ENCODE measurements around the gene EPC2.

EPC2 gene

GRCh38 chr2:148752977-148753376 lies 108.4 kb downstream of the EPC2 start:
- H4K8ac ChIP-seq (ENCODE audit: low read depth, low read length) = no peak overlapping the region
- no CpG with 5 or more reads among the region's 3 CpGs for WGBS (ENCODE audit: extremely low coverage, insufficient coverage, low lambda C conversion rate)

GRCh38 chr2:148754864-148755263 lies 110.3 kb downstream of the EPC2 start:
- H2BK5ac ChIP-seq (ENCODE audit: low read length) = no peak overlapping the region
- no peak overlapping the region for H3K56ac ChIP-seq (ENCODE audit: low read length)
- H3K23ac ChIP-seq (ENCODE audit: low read length) = no peak overlapping the region
- H4K8ac ChIP-seq (ENCODE audit: low read depth, low read length) = no peak overlapping the region
- H3K4me2 ChIP-seq (ENCODE audit: low read length) = no peak overlapping the region
- H3K9ac ChIP-seq (ENCODE audit: low read length) = no peak overlapping the region
- H3K4me1 ChIP-seq (ENCODE audit: control insufficient read depth, low read depth, low read length) = no peaks in the 10 kb centered on the region
- whole genome bisulfite sequencing (ENCODE audit: extremely low coverage, insufficient coverage, low lambda C conversion rate) = no CpG with 5 or more reads among the region's 1 CpG
- no peak overlapping the region for H2BK15ac ChIP-seq (replicated peaks; ENCODE audit: low read depth)
- H2AK5ac ChIP-seq (ENCODE audit: low read length) = no peak overlapping the region
- no peaks in the 10 kb centered on the region for H3K36me3 ChIP-seq (ENCODE audit: control insufficient read depth, insufficient read depth, low read length)
- H3K27ac ChIP-seq (ENCODE audit: low read depth, low read length) = no peak overlapping the region
- no peaks in the 10 kb centered on the region for H3K79me2 ChIP-seq (ENCODE audit: control insufficient read depth, insufficient read depth, low read length)
- no peak for DNase-seq
- H2BK120ac ChIP-seq (ENCODE audit: low read depth, low read length) = no peak overlapping the region
- no peak overlapping the region for H3K18ac ChIP-seq (ENCODE audit: low read length)
- no peaks in the 10 kb centered on the region for H3K79me1 ChIP-seq (ENCODE audit: low read length)
- H3K4me3 ChIP-seq (ENCODE audit: low read length) = no peak overlapping the region
- no peaks in the 10 kb centered on the region for H3K27me3 ChIP-seq (ENCODE audit: insufficient read depth, low read length, poor library complexity)
- no peak overlapping the region for H4K5ac ChIP-seq (ENCODE audit: low read length)
- no peak overlapping the region for H3K4ac ChIP-seq (ENCODE audit: low read depth, low read length)

More at GRCh38 chr2:148752977-148753376, 108.4 kb downstream of the EPC2 start:
- H3K79me1 ChIP-seq (ENCODE audit: low read length) = no peaks in the 10 kb centered on the region
- no peak for DNase-seq
- no peak overlapping the region for H2BK120ac ChIP-seq (ENCODE audit: low read depth, low read length)
- no peaks in the 10 kb centered on the region for H3K27me3 ChIP-seq (ENCODE audit: insufficient read depth, low read length, poor library complexity)
- no peak overlapping the region for H3K23ac ChIP-seq (ENCODE audit: low read length)
- no peaks in the 10 kb centered on the region for H3K4me1 ChIP-seq (ENCODE audit: control insufficient read depth, low read depth, low read length)
- peaks cover 2% of the 10 kb centered on the region for H3K79me2 ChIP-seq (ENCODE audit: control insufficient read depth, insufficient read depth, low read length)
- no peak overlapping the region for H2BK5ac ChIP-seq (ENCODE audit: low read length)
- no peak overlapping the region for H3K4ac ChIP-seq (ENCODE audit: low read depth, low read length)
- no peak overlapping the region for H4K5ac ChIP-seq (ENCODE audit: low read length)
- H2AK5ac ChIP-seq (ENCODE audit: low read length) = no peak overlapping the region
- H3K56ac ChIP-seq (ENCODE audit: low read length) = no peak overlapping the region
- H3K4me3 ChIP-seq (ENCODE audit: low read length) = no peak overlapping the region
- no peak overlapping the region for H3K9ac ChIP-seq (ENCODE audit: low read length)
- no peaks in the 10 kb centered on the region for H3K36me3 ChIP-seq (ENCODE audit: control insufficient read depth, insufficient read depth, low read length)
- H3K27ac ChIP-seq (ENCODE audit: low read depth, low read length) = no peak overlapping the region
- H3K18ac ChIP-seq (ENCODE audit: low read length) = no peak overlapping the region
- H3K4me2 ChIP-seq (ENCODE audit: low read length) = no peak overlapping the region
- no peak overlapping the region for H2BK15ac ChIP-seq (replicated peaks; ENCODE audit: low read depth)

GRCh38 chr2:148756292-148756975 lies 111.9 kb downstream of the EPC2 start:
- no peak overlapping the region for H3K56ac ChIP-seq (ENCODE audit: low read length)
- no peaks in the 10 kb centered on the region for H3K36me3 ChIP-seq (ENCODE audit: control insufficient read depth, insufficient read depth, low read length)
- H2BK15ac ChIP-seq (replicated peaks; ENCODE audit: low read depth) = no peak overlapping the region
- no peak overlapping the region for H2BK120ac ChIP-seq (ENCODE audit: low read depth, low read length)
- no peaks in the 10 kb centered on the region for H3K4me1 ChIP-seq (ENCODE audit: control insufficient read depth, low read depth, low read length)
- H3K4me3 ChIP-seq (ENCODE audit: low read length) = no peak overlapping the region
- no peak overlapping the region for H3K4me2 ChIP-seq (ENCODE audit: low read length)
- H3K9ac ChIP-seq (ENCODE audit: low read length) = no peak overlapping the region
- no peaks in the 10 kb centered on the region for H3K27me3 ChIP-seq (ENCODE audit: insufficient read depth, low read length, poor library complexity)
- WGBS (ENCODE audit: extremely low coverage, insufficient coverage, low lambda C conversion rate) = no CpG with 5 or more reads among the region's 4 CpGs
- no peak overlapping the region for H3K27ac ChIP-seq (ENCODE audit: low read depth, low read length)
- H3K23ac ChIP-seq (ENCODE audit: low read length) = no peak overlapping the region
- H4K8ac ChIP-seq (ENCODE audit: low read depth, low read length) = no peak overlapping the region
- no peaks in the 10 kb centered on the region for H3K79me2 ChIP-seq (ENCODE audit: control insufficient read depth, insufficient read depth, low read length)
- no peaks in the 10 kb centered on the region for H3K79me1 ChIP-seq (ENCODE audit: low read length)
- no peak overlapping the region for H3K18ac ChIP-seq (ENCODE audit: low read length)
- H3K4ac ChIP-seq (ENCODE audit: low read depth, low read length) = no peak overlapping the region
- no peak overlapping the region for H4K5ac ChIP-seq (ENCODE audit: low read length)
- no peak overlapping the region for H2AK5ac ChIP-seq (ENCODE audit: low read length)
- DNase-seq = no peak
- H2BK5ac ChIP-seq (ENCODE audit: low read length) = no peak overlapping the region

GRCh38 chr2:148764815-148765214 lies 120.3 kb downstream of the EPC2 start:
- H2BK15ac ChIP-seq (replicated peaks; ENCODE audit: low read depth) = no peak overlapping the region
- H3K9ac ChIP-seq (ENCODE audit: low read length) = no peak overlapping the region
- no peaks in the 10 kb centered on the region for H3K27me3 ChIP-seq (ENCODE audit: insufficient read depth, low read length, poor library complexity)
- H2BK5ac ChIP-seq (ENCODE audit: low read length) = no peak overlapping the region
- no peak overlapping the region for H2AK5ac ChIP-seq (ENCODE audit: low read length)
- no peaks in the 10 kb centered on the region for H3K4me1 ChIP-seq (ENCODE audit: control insufficient read depth, low read depth, low read length)
- H3K56ac ChIP-seq (ENCODE audit: low read length) = no peak overlapping the region
- H3K4me3 ChIP-seq (ENCODE audit: low read length) = no peak overlapping the region
- DNase-seq = no peak
- no peaks in the 10 kb centered on the region for H3K36me3 ChIP-seq (ENCODE audit: control insufficient read depth, insufficient read depth, low read length)
- H3K18ac ChIP-seq (ENCODE audit: low read length) = no peak overlapping the region
- WGBS (ENCODE audit: extremely low coverage, insufficient coverage, low lambda C conversion rate) = no CpG with 5 or more reads among the region's 3 CpGs
- no peaks in the 10 kb centered on the region for H3K79me2 ChIP-seq (ENCODE audit: control insufficient read depth, insufficient read depth, low read length)
- no peak overlapping the region for H4K8ac ChIP-seq (ENCODE audit: low read depth, low read length)
- no peak overlapping the region for H4K5ac ChIP-seq (ENCODE audit: low read length)
- no peaks in the 10 kb centered on the region for H3K79me1 ChIP-seq (ENCODE audit: low read length)
- no peak overlapping the region for H3K4me2 ChIP-seq (ENCODE audit: low read length)
- no peak overlapping the region for H2BK120ac ChIP-seq (ENCODE audit: low read depth, low read length)
- H3K4ac ChIP-seq (ENCODE audit: low read depth, low read length) = no peak overlapping the region
- no peak overlapping the region for H3K23ac ChIP-seq (ENCODE audit: low read length)
- H3K27ac ChIP-seq (ENCODE audit: low read depth, low read length) = no peak overlapping the region

GRCh38 chr2:148770047-148770446 lies 125.5 kb downstream of the EPC2 start:
- Histone ChIP-seq H2AK5ac (ENCODE audit: low read length) (no peak overlapping the region), H3K18ac (ENCODE audit: low read length) (no peak overlapping the region), H3K4me3 (ENCODE audit: low read length) (no peak overlapping the region), H3K56ac (ENCODE audit: low read length) (no peak overlapping the region), H3K36me3 (ENCODE audit: control insufficient read depth, insufficient read depth, low read length) (peaks cover 2% of the 10 kb centered on the region), H3K23ac (ENCODE audit: low read length) (no peak overlapping the region), H3K27ac (ENCODE audit: low read depth, low read length) (no peak overlapping the region), H3K79me1 (ENCODE audit: low read length) (no peaks in the 10 kb centered on the region), H3K4me1 (ENCODE audit: control insufficient read depth, low read depth, low read length) (no peaks in the 10 kb centered on the region), H4K5ac (ENCODE audit: low read length) (no peak overlapping the region), H2BK120ac (ENCODE audit: low read depth, low read length) (no peak overlapping the region), H3K4ac (ENCODE audit: low read depth, low read length) (no peak overlapping the region), H3K9ac (ENCODE audit: low read length) (no peak overlapping the region), H2BK15ac (replicated peaks; ENCODE audit: low read depth) (no peak overlapping the region), H3K79me2 (ENCODE audit: control insufficient read depth, insufficient read depth, low read length) (no peaks in the 10 kb centered on the region), H2BK5ac (ENCODE audit: low read length) (no peak overlapping the region), H3K4me2 (ENCODE audit: low read length) (no peak overlapping the region), H4K8ac (ENCODE audit: low read depth, low read length) (no peak overlapping the region), H3K27me3 (ENCODE audit: insufficient read depth, low read length, poor library complexity) (no peaks in the 10 kb centered on the region)
- no peak for DNase-seq
- no CpG with 5 or more reads among the region's 4 CpGs for WGBS (ENCODE audit: extremely low coverage, insufficient coverage, low lambda C conversion rate)

- Histone ChIP-seq H2AK5ac (ENCODE audit: low read length) (no peak overlapping the region), H3K36me3 (ENCODE audit: control insufficient read depth, insufficient read depth, low read length) (peaks cover 1% of the 10 kb centered on the region), H3K4me2 (ENCODE audit: low read length) (no peak overlapping the region), H2BK5ac (ENCODE audit: low read length) (no peak overlapping the region), H3K9ac (ENCODE audit: low read length) (no peak overlapping the region), H4K8ac (ENCODE audit: low read depth, low read length) (no peak overlapping the region), H3K18ac (ENCODE audit: low read length) (no peak overlapping the region), H3K4me3 (ENCODE audit: low read length) (no peak overlapping the region), H3K79me1 (ENCODE audit: low read length) (no peaks in the 10 kb centered on the region), H3K4me1 (ENCODE audit: control insufficient read depth, low read depth, low read length) (no peaks in the 10 kb centered on the region), H3K56ac (ENCODE audit: low read length) (no peak overlapping the region), H3K4ac (ENCODE audit: low read depth, low read length) (no peak overlapping the region), H2BK120ac (ENCODE audit: low read depth, low read length) (no peak overlapping the region), H2BK15ac (replicated peaks; ENCODE audit: low read depth) (no peak overlapping the region), H3K23ac (ENCODE audit: low read length) (no peak overlapping the region), H3K79me2 (ENCODE audit: control insufficient read depth, insufficient read depth, low read length) (no peaks in the 10 kb centered on the region), H3K27ac (ENCODE audit: low read depth, low read length) (no peak overlapping the region), H4K5ac (ENCODE audit: low read length) (no peak overlapping the region), H3K27me3 (ENCODE audit: insufficient read depth, low read length, poor library complexity) (no peaks in the 10 kb centered on the region)
- DNase-seq = no peak
- WGBS (ENCODE audit: extremely low coverage, insufficient coverage, low lambda C conversion rate) = no CpG with 5 or more reads among the region's 5 CpGs
Measured at GRCh38 chr2:148781544-148781943, 137.0 kb downstream of the EPC2 start.
